Mononuclear cell (primary cell): ENCODE data around the gene DARS2. TPM values are rescaled to one million over a fixed set of nuclear protein-coding genes. Genes with fewer than 3 reads are reported as not detected.
A peak's percentile ranks its signal among the peaks of the same experiment; 100 is the strongest.
"Not testable (repeated sequence)": the region's sequence is repeated elsewhere in the genome, so short reads cannot be mapped to it uniquely, and the experiment has no call there.

ENCODE experiments used
- H3K27me3 ChIP-seq: 2 replicates; pipeline ENCODE4 v1.6.0; 2011; ENCODE audit warnings: low read length, control low read depth; ENCODE audit not compliant: insufficient read depth
- H3K4me1 ChIP-seq: 2 replicates; pipeline ENCODE4 v1.5.1; 2011; ENCODE audit warnings: mild to moderate bottlenecking, low read length, control low read depth; ENCODE audit not compliant: insufficient read depth
- H3K4me3 ChIP-seq: 2 replicates; pipeline ENCODE4 v1.5.1; 2011; ENCODE audit warnings: mild to moderate bottlenecking, low read length, moderate library complexity
- H3K9me3 ChIP-seq: 2 replicates; pipeline ENCODE4 v1.5.1; 2011; ENCODE audit warnings: low read depth, mild to moderate bottlenecking, control low read depth, low read length
- total RNA-seq: library from RNA; depleted of rRNA; stranded (reverse); fragments of >200 nt; gene quantifications from one replicate; pipeline ENCODE4 v1.2.3, GENCODE V29; 2012

DARS2 gene
- total RNA-seq, 1 donor, result 2.4 TPM

DNA sequence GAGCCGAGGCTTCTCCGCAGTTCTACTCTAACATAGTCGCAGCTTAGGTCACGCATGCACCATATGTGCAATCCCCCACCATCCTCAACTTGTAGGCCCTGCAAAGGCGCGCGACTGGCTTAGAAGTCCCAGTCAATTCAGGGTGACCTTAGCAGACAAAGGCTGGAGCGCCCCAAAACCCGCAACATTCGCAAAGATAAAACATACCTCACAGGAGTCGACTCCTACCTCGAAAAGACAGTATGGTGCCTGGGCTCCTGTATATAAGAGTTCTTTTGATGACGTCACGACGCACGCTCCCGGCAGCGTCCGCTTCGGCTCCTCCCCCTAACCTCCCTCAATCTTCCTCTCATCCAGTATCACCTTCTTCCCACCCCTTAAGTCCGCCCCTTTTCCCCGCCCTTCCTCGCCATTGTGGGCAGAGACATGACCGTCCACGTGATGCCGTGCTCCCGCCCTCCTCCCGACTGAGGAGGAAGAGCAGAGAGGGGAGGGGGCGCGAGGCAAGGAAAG, 43.3 kb downstream of the DARS2 start, which contains the start of gene GAS5:
TSS of gene GAS5 (minus strand) at position 237 of the 513 bp plus-strand sequence.
- Histone ChIP-seq H3K4me3 (peak within 1 kb of the TSS; percentile 78), H3K9me3 (no peaks in the 10 kb centered on the region), H3K27me3 (no peaks in the 10 kb centered on the region), H3K4me1 (peaks cover 56% of the 10 kb centered on the region)

DNA sequence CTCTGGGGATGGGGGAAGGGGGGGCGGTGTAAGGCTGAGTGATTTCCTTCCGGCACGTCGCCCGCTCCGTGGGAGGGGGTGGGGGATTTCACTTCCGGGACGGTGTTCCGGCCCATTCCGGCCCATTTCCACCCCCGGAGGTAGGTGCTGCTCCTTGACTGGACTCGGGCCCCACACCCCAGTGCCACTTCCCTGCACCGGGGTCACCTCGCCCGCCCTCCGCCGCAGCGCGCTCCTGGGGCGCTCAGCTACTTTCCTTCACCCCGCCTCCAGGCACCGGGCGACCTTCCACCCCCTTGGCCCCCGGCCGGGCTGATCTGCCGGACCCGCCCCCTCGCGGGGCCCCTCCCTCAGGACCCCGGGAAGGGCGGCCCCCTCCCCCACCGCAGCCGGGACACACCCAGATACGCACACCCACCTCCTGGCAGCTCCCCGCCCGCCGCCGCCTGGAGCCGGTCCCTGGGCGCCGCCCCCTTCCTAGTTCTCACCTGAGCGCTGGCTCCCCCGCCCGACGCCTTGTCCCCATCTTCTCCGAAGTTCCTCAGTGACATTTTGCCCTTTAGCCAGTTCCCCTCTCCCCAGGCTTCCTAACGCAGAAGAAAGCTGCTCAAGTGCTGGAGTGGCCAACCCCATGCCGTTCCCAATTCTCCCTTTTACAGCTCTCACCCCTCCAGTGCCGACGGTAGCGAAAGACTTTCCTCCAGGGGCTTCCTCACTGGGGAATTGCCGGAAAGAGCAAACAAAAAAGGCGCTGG, 44.0 kb downstream of the DARS2 start, which contains the start of gene ZBTB37:
TSS of gene ZBTB37 (plus strand) at position 115 of the 755 bp plus-strand sequence. CDS start 1,846 bp downstream, outside the sequence.
- H3K4me1 ChIP-seq, result peaks cover 56% of the 10 kb centered on the region
- no peaks in the 10 kb centered on the region for H3K27me3 ChIP-seq
- H3K4me3 ChIP-seq, result peak within 1 kb of the TSS; percentile 78
- H3K9me3 ChIP-seq, result no peaks in the 10 kb centered on the region

DNA sequence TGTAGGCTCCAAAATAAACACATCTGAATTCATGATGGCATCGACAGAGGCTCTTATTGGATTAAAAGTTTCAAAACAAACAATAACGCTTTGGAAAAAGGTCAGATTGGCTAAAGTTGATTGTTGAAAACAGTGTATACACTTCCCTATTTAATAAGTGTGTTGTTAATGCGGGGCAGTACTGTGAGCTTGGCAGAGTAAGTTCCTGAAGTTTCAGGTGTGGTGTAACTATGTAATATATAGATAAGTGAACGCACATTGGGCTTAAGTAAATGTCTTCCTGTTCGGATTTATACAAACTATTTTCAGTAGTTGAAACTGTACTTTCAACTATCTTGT, 44.5 kb downstream of the DARS2 start:
- Histone ChIP-seq H3K4me1 (peaks cover 56% of the 10 kb centered on the region), H3K9me3 (no peaks in the 10 kb centered on the region), H3K27me3 (no peaks in the 10 kb centered on the region), H3K4me3 (peak overlapping the region; percentile 78)

- no peaks in the 10 kb centered on the region for H3K9me3 ChIP-seq
- H3K27me3 ChIP-seq, result no peaks in the 10 kb centered on the region
- H3K4me3 ChIP-seq, result no peak overlapping the region
- H3K4me1 ChIP-seq, result peaks cover 48% of the 10 kb centered on the region
These were observed 46.0 kb downstream of the DARS2 start for GRCh38 chr1:173870252-173871075.

- no peak overlapping the region for H3K4me3 ChIP-seq
- H3K4me1 ChIP-seq, result peaks cover 42% of the 10 kb centered on the region
These were observed 46.6 kb downstream of the DARS2 start for GRCh38 chr1:173871091-173871490.

GRCh38 chr1:173871500-173871899, 47.0 kb downstream of the DARS2 start:
- H3K4me1 ChIP-seq, result peaks cover 38% of the 10 kb centered on the region

More at GRCh38 chr1:173871091-173871490, 46.6 kb downstream of the DARS2 start:
- Histone ChIP-seq H3K9me3 (no peaks in the 10 kb centered on the region), H3K27me3 (no peaks in the 10 kb centered on the region)

DNA sequence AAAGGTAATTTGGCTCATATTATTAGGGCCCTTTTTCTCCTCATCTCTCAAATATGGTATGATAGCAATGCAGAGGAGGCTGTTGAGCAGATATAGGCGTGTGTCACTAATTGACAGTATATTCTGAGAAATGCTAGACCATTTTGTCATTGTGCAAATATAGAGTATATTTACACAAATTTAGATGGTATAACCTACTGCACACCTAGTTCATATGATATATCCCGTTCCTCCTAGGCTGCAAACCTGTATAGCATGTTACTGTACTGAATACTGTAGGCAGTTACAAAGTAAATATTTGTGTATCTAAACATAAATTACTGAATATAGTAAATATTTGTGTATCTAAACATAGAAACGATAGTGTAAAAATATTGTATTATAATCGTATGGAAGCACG, 52.3 kb downstream of the DARS2 start:
- Histone ChIP-seq H3K9me3 (no peaks in the 10 kb centered on the region), H3K27me3 (no peaks in the 10 kb centered on the region), H3K4me1 (peaks cover 4% of the 10 kb centered on the region), H3K4me3 (no peak overlapping the region)

More at GRCh38 chr1:173871500-173871899, 47.0 kb downstream of the DARS2 start:
- Histone ChIP-seq H3K9me3 (no peaks in the 10 kb centered on the region), H3K4me3 (no peak overlapping the region), H3K27me3 (no peaks in the 10 kb centered on the region)

DNA sequence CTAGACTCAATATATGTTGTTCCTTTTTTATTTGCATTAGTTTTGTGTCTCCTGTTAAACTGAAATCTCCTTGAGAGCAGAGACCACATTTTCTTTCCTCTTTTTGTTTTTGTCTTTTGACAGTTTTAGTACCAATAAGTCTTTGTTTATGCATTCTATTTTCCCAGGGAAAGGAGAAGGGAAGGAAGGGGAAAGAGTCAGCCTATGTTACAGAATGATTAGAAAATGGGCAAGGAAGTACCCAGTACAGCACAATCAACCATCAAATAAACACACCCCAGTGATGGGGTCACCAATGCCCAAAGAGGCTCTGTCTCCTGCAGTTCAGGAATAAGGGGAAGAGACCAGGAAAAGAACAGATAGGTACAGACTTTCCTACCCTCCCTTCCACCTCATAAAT, 53.8 kb downstream of the DARS2 start:
- no peaks in the 10 kb centered on the region for H3K4me1 ChIP-seq
- H3K27me3 ChIP-seq, result no peaks in the 10 kb centered on the region
- no peaks in the 10 kb centered on the region for H3K9me3 ChIP-seq
- no peak overlapping the region for H3K4me3 ChIP-seq

DNA sequence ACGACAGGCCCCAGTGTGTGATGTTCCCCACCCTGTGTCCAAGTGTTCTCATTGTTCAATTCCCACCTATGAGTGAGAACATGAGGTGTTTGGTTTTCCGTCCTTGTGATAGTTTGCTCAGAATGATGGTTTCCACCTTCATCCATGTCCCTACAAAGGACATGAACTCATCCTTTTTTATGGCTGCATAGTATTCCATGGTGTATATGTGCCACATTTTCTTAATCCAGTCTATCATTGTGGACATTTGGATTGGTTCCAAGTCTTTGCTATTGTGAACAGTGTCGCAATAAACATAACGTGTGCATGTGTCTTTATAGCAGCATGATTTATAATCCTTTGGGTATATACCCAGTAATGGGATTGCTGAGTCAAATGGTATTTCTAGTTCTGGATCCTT, 56.6 kb downstream of the DARS2 start:
- H3K4me3 ChIP-seq, result not testable (repeated sequence)

GRCh38 chr1:173884701-173885100, 60.2 kb downstream of the DARS2 start:
- Histone ChIP-seq H3K9me3 (no peaks in the 10 kb centered on the region), H3K4me1 (peaks cover 12% of the 10 kb centered on the region), H3K4me3 (no peak overlapping the region), H3K27me3 (no peaks in the 10 kb centered on the region)

More for the DNA sequence above, 56.6 kb downstream of the DARS2 start:
- not testable (repeated sequence) for H3K4me1 ChIP-seq, H3K27me3 ChIP-seq, H3K9me3 ChIP-seq

- H3K27me3 ChIP-seq, result no peaks in the 10 kb centered on the region
- peaks cover 12% of the 10 kb centered on the region for H3K4me1 ChIP-seq
- no peaks in the 10 kb centered on the region for H3K9me3 ChIP-seq
- no peak overlapping the region for H3K4me3 ChIP-seq
These were observed 62.5 kb downstream of the DARS2 start for GRCh38 chr1:173886746-173887611.

- Histone ChIP-seq H3K4me3 (no peak overlapping the region), H3K4me1 (peaks cover 12% of the 10 kb centered on the region), H3K27me3 (no peaks in the 10 kb centered on the region), H3K9me3 (no peaks in the 10 kb centered on the region)
These were observed 63.2 kb downstream of the DARS2 start for GRCh38 chr1:173887627-173888026.

- Histone ChIP-seq H3K9me3 (no peaks in the 10 kb centered on the region), H3K4me1 (peaks cover 12% of the 10 kb centered on the region), H3K27me3 (no peaks in the 10 kb centered on the region), H3K4me3 (no peak overlapping the region)
These were observed 64.3 kb downstream of the DARS2 start for GRCh38 chr1:173888749-173889148.

DNA sequence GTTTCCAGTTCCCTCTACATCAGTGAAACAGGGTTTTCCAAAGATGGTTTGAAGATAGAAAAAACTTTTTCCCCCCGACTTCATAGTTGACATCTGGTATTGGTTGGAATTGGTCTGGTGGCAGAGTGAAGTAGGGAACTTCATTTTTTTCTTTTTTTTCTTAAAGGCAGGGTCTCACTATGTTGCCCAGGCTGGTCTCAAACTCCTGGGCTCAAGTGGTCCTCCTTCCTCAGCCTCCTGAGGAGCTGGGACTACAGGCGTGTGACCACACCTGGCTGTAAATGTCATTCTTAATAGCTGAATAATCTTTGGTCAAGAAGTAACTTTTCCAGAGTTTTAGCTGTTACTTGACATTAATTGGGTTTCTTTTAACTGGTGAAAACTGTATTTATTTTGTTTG, 65.4 kb downstream of the DARS2 start:
- H3K4me1 ChIP-seq, result peaks cover 12% of the 10 kb centered on the region
- no peaks in the 10 kb centered on the region for H3K9me3 ChIP-seq
- H3K27me3 ChIP-seq, result no peaks in the 10 kb centered on the region
- H3K4me3 ChIP-seq, result no peak overlapping the region
